HG03196 (cell line): Measurements from ENCODE around the gene FZD7.

Experiments
- ATAC-seq: cut with Tn5 transposase; IDR thresholded peaks from one replicate; pipeline ENCODE4 v1.9.1; 2021; ENCODE audit not compliant: unreplicated experiment

The FZD7 gene

DNA sequence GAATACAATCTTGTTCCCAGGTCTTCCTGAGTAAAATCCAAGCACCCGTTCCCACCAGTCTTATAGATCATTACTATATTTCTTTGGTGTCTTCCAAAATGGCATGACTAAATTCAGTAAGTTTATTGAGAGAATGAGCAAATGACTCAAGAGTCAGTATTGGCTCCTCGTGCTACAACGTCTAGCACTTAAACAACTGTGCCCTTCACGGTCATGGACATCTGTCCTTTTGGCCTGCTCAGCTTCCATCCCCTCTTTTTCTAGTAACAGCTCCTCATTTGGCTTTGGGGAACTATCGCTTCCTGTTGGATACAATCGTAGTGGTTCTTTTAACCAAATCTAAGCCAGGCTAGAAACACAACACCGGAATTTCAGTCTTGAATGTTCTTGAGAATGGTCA is 24.1 kb upstream of the FZD7 start:
- ATAC-seq = no peak

- ATAC-seq = no peak
Measured at GRCh38 chr2:202014318-202014717, 19.3 kb upstream of the FZD7 start.

- no peak for ATAC-seq
Measured at GRCh38 chr2:202014759-202015211, 18.9 kb upstream of the FZD7 start.

DNA sequence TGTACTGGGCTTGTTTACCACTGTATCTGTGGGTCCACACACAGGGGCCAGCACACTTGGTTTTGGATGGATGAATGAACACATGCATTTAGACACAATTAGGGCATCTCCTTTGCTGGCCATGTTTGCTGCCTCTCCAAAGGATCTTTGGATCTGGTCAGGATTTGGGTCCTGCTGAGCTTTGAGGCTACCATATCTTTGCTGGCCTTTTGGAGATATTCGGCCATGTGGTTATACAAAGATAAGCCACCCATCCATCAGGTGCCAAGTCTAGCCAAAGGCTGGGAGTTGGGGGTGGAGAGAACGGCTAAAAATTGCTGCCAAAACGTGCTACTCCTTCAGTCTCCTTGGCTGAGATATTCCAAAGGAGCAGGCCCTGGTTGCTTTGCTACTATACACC is 18.2 kb upstream of the FZD7 start:
- ATAC-seq = no peak

DNA sequence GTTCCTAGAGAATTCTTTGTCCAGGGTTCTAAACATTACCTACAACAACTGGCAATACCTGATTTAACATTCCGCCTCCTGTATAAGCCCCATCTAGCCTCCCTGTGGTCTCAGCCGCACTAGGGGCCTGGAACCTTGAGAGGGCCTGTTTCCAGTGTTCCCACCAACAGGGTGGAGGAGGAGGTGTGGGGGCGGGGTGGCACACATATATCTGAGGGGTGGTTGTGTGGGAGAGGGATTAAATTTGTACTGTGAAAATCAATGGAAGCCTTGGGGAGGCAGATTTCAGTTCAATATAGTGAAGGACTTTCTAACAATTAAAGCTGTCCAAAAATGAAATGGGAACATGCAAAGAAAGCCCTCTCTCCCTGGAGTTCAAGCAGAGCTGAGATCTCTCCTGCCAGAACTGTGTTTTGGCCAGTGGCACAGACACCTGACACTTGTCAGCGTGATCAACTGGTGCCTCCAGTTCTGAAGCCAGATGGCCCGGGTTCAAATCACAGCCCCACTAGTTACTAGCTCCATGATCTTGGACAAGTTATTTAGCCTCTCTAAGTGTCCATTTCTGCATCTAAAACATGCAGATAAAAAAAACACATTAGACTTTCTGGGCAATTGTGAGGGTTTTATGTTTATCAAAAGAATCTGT is 17.0 kb upstream of the FZD7 start:
- no peak for ATAC-seq

GRCh38 chr2:202017940-202018339 is 15.7 kb upstream of the FZD7 start:
- ATAC-seq = no peak

GRCh38 chr2:202018950-202019349 is 14.7 kb upstream of the FZD7 start:
- ATAC-seq = no peak

DNA sequence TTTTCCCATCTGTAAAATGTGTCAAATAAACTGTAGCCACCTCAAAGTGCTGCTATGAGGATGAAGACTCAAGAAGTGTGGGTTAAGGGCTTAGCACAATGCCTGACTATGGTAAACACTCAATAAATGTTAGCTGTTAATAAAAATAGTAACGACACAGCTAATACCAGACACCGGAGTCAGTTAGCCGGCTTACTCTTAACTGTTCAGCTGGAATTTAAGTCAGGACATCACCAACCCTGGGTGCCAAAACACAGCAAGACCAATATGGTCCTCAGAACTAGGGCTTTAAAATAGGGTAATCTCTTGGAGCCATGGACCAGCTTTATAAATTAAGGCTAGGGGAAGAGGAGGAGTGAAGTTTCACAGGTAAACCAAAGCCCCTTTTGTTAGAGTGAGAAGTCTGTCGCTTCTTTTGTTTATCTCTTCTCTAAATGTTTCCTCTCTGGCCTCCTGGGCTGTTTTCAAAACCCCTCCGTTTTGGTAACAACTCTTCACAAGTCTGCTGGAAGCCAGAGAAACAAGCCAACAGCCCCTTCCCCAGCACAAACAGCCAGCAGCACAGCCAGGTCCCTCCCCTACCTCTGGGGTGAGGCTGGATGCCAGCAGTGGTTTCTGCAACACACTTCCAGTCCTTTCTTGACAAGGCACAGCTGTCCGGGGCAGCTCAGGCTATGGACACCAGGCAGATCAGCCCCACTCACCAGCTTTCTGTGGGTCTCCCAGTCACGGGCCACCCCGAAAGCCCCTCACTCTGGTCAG is 13.8 kb upstream of the FZD7 start:
- ATAC-seq = no peak

DNA sequence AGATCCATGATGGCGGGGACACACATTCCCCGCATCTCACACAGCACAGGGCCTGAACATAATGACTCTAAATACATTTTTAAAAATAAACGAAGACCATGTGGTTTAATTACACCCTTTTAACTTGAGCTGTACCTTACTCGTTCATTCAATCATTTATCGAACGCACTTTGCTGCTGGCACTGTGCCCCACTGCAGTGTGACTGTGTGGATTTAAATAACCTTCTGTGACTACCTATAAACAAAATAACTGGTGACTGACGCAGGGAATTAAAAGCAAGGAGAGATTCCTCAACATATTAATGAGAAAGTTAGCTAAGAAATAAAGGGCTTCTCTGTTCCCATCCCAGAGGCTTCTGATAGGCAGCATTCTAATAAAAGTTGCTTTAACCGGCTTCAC is 10.9 kb upstream of the FZD7 start:
- no peak for ATAC-seq

DNA sequence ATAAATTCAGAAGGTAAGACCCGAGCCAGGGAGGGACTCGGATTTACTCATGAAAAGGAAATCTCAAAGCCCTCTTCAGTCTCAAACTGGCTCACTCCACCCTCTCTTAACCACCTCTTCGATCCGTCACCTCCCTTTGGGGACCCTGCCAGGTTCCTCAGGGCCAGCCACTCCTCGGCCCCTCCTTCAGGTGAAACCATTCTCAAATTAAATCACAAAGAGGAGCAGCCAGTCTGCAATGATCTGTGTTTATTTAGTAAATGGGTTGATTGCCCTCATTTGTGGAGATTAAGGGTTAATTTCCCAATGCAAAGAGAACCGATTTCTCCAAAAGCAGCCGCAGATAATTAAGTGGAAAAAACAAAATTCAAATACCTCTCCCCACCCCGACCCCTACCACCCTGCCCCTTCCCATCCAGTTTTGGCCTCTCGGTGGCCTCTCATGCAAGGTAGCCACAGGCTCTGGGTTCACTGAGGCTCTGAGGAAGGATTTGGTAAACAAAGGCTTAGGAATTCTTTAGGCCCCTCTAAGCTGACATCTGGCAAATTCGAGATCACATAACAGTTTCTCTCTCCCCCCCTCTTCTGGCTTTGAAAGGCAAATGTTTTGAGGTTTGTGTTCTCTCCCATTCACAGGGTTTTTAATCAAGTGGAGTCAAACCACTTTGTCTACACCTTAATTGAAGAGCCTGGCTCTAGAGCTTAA is 10.3 kb upstream of the FZD7 start:
- ATAC-seq = no peak

GRCh38 chr2:202023904-202024266 is 9.8 kb upstream of the FZD7 start:
- no peak for ATAC-seq

DNA sequence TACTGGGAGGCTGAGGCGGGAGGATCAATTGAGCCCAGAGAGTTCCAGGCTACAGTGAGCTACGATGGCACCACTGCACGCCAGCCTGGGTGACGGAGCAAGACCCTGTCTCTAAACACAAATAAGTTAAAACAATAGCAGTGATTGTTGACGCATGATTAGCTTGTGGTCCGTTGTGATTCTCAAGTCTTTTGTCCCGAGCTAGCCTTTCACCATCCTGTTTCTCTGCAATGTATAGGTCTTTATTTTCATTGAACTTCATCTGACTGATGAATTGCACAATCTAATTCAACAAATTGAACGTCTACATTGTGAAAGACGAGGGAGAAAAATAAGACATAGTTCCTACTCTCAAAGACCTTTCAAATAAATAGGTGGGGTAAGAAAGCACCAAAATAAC is 8.8 kb upstream of the FZD7 start:
- no peak for ATAC-seq

- no peak for ATAC-seq
Measured at GRCh38 chr2:202025816-202026215, 7.8 kb upstream of the FZD7 start.

GRCh38 chr2:202026507-202026906 is 7.1 kb upstream of the FZD7 start:
- ATAC-seq = no peak

- ATAC-seq = no peak
Measured at GRCh38 chr2:202030691-202031090, 3.0 kb upstream of the FZD7 start.

GRCh38 chr2:202031246-202031951 is 2.3 kb upstream of the FZD7 start:
- no peak for ATAC-seq

DNA sequence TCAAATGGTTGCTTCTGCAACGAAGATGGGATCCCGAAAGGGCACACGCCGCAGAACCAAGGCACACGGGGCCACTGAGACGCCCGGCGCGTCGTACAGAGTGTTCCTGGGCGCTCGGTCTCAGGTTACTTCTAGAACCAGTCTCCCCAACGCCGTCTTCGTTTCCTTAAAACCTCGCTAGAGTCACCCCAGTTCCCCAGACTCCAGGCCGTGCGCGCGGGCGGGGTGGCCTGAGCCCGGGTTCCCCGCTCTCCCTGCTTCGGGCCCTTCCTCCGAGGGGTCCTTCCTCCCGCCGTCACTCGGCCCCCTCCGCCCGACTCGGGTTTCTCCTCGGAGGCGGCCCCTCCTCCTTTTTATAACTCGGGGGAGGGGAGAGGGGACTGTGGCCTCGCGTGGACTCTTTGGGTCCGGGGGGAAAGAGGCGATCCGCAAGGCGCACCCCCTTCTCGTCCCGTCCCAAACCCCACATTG is 774 bp upstream of the FZD7 start:
- ATAC-seq = peak; percentile 4

DNA sequence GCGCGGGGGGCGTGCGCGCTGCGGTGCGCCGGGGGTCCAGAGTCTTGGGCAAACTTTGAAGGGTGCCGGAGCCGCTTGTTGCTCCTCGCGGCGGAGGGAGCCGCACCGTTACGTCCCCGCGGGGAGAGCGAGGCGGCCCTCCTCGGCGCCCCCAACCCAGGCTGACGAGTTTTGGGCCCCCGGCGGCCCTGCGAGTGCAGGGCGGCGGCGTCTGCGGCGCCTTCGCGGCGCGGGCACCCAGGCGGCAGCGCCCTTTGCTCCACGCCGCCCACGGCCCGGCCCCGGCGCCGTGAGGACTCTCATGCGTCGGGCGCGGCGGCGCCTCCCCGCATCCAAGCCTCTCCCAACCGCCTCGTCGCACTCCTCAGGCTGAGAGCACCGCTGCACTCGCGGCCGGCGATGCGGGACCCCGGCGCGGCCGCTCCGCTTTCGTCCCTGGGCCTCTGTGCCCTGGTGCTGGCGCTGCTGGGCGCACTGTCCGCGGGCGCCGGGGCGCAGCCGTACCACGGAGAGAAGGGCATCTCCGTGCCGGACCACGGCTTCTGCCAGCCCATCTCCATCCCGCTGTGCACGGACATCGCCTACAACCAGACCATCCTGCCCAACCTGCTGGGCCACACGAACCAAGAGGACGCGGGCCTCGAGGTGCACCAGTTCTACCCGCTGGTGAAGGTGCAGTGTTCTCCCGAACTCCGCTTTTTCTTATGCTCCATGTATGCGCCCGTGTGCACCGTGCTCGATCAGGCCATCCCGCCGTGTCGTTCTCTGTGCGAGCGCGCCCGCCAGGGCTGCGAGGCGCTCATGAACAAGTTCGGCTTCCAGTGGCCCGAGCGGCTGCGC is 814 bp downstream of the FZD7 start:
- peak; percentile 18 for ATAC-seq

DNA sequence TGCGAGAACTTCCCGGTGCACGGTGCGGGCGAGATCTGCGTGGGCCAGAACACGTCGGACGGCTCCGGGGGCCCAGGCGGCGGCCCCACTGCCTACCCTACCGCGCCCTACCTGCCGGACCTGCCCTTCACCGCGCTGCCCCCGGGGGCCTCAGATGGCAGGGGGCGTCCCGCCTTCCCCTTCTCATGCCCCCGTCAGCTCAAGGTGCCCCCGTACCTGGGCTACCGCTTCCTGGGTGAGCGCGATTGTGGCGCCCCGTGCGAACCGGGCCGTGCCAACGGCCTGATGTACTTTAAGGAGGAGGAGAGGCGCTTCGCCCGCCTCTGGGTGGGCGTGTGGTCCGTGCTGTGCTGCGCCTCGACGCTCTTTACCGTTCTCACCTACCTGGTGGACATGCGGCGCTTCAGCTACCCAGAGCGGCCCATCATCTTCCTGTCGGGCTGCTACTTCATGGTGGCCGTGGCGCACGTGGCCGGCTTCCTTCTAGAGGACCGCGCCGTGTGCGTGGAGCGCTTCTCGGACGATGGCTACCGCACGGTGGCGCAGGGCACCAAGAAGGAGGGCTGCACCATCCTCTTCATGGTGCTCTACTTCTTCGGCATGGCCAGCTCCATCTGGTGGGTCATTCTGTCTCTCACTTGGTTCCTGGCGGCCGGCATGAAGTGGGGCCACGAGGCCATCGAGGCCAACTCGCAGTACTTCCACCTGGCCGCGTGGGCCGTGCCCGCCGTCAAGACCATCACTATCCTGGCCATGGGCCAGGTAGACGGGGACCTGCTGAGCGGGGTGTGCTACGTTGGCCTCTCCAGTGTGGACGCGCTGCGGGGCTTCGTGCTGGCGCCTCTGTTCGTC is 1.7 kb downstream of the FZD7 start:
- no peak for ATAC-seq

DNA sequence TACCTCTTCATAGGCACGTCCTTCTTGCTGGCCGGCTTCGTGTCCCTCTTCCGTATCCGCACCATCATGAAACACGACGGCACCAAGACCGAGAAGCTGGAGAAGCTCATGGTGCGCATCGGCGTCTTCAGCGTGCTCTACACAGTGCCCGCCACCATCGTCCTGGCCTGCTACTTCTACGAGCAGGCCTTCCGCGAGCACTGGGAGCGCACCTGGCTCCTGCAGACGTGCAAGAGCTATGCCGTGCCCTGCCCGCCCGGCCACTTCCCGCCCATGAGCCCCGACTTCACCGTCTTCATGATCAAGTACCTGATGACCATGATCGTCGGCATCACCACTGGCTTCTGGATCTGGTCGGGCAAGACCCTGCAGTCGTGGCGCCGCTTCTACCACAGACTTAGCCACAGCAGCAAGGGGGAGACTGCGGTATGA is 2.3 kb downstream of the FZD7 start:
- no peak for ATAC-seq
